Measurements from ENCODE around the gene EDIL3. TPM values are rescaled to one million over a fixed set of nuclear protein-coding genes. Genes with fewer than 3 reads are reported as not detected.
"Not testable (repeated sequence)": the region's sequence is repeated elsewhere in the genome, so short reads cannot be mapped to it uniquely, and the experiment has no call there.

The EDIL3 gene
- total RNA-seq, 1 experiment from 2014 or later: 109 TPM

GRCh38 chr5:84184857-84185256 is 199.8 kb downstream of the EDIL3 start:
- no peak for DNase-seq (ENCODE audit: low read depth)

- DNase-seq (ENCODE audit: low read depth): peak; percentile 15
These were observed 203.6 kb downstream of the EDIL3 start for GRCh38 chr5:84181093-84181492.

GRCh38 chr5:84168841-84169240 is 215.8 kb downstream of the EDIL3 start:
- DNase-seq (ENCODE audit: low read depth): no peak

GRCh38 chr5:84163671-84164070 is 221.0 kb downstream of the EDIL3 start:
- DNase-seq (ENCODE audit: low read depth): no peak

- DNase-seq (ENCODE audit: low read depth): no peak
These were observed 222.0 kb downstream of the EDIL3 start for GRCh38 chr5:84162695-84163094.

DNA sequence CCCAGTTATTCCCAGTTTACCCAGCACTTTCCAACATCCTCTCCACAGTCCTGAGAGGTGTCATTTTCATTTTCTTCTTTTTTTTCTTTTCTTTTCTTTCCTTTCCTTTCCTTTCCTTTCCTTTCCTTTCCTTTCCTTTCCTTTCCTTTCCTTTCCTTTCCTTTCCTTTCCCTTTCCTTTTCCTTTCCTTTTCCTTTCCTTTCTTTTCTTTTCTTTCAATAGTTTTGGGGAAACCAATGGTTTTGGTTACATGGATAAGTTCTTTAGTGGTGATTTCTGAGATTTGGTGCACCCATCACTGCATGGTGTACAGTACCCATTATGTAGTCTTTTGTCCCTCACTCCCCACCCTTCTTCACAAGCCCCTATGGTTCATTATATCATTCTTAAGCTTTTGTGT is 224.0 kb downstream of the EDIL3 start:
- DNase-seq (ENCODE audit: low read depth): not testable (repeated sequence)

DNA sequence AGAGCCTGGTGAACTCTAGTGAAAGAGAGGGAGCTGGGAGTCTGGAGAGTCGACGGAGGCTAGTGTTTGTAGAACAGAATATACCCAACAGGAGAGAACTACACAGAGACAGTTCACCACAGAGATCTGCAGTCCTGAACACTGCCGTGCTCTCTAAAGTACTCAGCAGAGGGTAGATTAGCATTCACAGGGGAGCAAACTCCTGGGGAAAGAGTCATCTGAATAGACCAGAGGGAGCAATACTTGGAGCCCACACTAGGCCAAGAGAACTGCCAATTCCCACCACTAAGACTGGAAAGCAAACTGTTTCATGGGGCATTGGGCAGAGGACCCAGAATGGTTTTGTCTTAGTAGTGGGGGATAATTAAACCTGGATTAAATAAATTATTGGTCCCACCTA is 235.6 kb downstream of the EDIL3 start:
- DNase-seq (ENCODE audit: low read depth): no peak

- DNase-seq (ENCODE audit: low read depth): no peak
These were observed 236.0 kb downstream of the EDIL3 start for GRCh38 chr5:84148651-84149050.

DNA sequence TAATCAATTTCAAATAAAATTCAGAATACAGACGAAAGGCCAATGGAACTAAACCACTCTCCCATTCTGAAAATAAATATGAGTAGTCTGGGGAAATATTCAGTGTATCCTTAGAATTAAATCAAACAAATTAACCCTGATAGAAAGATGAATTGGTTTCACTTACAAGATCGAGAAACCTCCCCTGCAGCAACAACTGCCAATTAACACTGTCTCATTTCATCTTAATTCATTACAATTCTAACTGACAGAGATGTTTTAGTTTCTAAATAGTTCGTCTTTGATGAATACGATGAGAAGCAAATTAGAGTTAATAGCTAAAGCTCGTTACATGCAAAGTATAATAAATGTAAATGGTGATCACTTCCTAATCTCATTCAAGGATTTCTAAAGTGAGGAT is 247.1 kb downstream of the EDIL3 start:
- DNase-seq (ENCODE audit: low read depth): no peak

DNA sequence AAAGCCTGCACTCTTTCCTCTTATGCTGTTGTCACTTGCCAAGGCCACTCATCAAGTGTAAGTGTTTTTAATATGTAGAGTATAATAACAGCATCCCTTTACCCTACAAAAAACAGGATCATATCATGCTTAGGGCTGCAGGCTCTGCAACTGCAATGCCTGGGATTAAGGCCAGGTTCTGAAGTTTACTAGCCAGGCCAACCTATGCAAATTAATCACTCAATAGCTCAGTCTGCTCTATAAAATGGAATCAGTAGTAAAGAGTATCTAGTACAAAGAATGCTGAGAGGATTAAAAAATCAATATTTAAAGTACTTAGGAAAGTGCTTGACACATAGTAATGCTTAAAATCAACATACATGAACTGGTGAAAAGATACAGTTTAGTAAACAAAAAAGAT is 253.3 kb downstream of the EDIL3 start:
- no peak for DNase-seq (ENCODE audit: low read depth)

DNA sequence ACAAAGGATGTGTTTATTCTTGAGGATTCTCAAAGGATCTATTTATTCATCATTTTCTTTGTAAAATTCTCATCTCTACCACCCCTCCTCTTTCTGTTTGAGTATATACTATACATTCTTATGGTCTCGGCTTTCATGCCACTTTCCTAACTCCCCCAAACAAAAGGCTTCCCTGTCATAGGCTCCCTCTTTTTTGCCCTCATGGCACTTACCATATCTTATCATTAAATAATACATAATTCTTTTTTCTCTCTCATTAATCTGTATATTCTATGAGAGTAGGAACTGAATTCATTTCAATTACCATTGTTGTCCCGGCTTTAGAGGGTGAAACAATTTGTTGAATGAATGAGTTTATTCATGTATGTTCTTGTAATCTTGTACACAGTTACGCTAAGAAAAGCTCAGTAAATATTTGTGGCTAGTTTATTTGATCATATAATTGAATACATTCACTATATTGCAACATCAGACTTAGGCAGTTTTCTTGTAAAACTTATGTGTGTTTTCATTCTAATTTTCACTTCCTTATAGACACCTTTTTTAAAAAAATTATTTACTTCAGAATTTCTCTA is 254.6 kb downstream of the EDIL3 start:
- no peak for DNase-seq (ENCODE audit: low read depth)

- DNase-seq (ENCODE audit: low read depth): no peak
These were observed 259.5 kb downstream of the EDIL3 start for GRCh38 chr5:84125216-84125615.

GRCh38 chr5:84119252-84119651 is 265.4 kb downstream of the EDIL3 start:
- peak; percentile 25 for DNase-seq (ENCODE audit: low read depth)

DNA sequence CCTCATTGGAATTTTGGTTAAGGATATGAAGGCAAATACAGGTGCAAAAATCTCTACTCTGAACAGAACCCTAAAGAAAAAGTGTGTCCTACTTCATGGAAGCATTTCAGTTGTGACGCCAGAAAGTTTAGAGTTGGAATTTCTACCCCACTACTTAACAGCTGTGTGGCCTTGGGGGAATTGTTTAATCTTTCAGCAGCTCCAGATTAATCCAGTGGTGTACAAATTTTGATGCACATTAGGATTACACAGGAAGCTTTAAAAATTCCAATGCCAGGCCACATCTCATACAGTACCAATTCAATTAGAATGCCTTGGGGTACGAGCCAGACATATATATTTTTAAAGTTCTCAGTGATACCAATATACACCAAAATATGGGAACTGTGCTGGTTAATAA is 266.1 kb downstream of the EDIL3 start:
- no peak for DNase-seq (ENCODE audit: low read depth)

GRCh38 chr5:84115727-84116126 is 269.0 kb downstream of the EDIL3 start:
- DNase-seq (ENCODE audit: low read depth): no peak

DNA sequence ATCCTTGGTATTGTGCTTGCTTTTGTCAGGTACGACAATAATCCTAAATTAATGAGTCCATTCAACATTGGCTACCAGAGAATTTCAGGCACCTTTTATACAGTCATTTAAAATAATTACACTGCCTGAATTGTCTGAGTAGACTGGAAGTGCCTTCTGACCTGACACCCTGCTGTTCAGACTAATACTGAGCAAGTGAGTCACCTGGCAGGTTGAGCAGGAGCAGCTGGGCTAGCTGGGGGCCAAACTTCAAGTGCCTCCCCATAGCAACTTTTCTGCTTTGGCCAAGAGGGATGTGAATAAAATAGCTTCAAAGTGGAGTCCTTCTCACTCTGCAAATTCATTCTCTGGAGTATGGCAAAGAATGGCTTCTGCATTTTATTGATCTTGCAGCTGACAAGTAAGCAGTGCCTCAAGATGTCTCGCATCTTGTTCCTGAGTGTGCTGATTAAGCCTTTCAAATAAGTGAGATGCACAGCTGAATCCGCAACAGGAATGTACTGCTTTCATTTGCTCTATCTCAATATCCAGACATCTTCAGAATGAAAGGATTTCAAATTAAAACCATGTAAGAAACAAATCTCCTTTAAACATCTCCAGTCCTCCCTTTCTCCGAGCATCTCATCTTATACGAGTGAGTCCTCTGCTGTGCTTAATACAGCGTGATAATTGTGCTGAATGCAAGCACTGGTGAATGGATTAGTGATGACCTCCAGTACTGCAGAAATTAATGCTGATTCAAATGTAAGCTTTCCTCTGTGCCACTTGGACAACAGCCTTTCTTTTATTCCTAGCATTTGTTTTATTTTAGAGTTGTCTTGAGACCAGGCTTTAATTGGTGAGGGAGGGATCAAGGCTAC is 271.2 kb downstream of the EDIL3 start:
- DNase-seq (ENCODE audit: low read depth): peak; percentile 26

DNA sequence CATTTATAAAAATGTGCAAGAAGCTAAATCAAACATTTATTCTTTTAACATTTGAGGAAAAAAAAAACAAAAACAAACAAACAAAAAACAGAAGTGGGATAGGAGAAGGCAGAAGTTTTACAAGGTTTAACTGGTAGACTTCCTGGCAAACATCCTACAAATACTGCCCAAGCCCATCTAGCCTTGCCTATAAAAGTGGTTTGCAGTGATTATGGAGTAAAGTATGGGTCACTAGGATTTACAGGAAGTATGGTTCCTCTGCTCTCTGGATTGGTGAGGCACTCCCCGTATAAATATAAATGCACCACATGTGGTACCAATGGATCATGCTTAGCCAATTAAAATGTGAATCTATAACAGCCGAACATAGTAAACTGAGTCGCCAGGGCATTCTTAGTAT is 291.9 kb downstream of the EDIL3 start:
- peak; percentile 39 for DNase-seq (ENCODE audit: low read depth)

DNA sequence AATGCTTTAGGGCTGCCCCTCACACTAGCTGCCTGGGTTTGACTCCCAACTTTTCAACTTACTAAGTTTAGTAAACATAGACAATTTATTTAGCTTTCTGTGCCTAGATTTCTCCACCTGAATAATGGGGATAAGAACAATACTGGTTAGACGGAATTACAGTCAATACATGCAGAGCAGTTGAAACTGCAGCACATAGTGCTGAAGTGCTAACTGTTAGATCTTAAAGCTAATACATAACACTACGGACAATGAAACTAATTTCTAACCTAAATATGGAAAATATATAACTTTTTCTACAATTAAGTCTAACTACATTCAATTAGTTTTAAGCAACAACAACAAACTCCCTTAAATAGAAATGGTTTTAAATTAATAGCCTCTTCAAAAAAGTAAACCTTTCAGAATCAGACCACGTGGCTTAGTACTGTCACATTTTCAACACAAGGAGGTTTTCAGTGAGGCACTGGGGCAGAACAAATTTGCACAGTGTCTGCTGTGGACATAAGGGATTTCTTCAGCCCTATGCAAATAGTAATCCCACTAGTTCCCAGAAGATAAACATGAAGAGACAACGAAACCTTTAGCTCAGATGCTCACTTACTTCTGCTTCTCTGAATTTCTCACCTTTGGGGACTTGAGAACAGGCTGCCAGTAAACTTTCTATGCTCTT is 293.4 kb downstream of the EDIL3 start:
- DNase-seq (ENCODE audit: low read depth): no peak

DNA sequence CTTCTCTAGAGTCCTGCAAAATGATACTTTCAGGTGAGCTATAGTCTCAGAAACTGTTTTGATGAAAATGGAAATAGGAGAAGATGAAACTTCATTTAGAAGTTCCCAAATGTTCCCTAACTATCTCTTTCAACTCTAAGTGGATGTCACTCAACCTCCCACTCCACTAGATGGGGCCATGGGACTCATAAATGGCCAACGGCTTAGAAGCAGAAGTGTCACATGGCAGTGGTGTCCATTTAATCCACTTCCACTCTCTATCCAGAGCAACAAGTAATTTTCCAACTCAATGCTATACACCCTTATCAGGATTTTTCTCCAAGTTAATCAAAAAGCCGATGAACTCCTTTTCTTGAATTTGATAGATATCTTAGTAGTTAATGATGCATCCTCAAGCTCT is 295.7 kb downstream of the EDIL3 start:
- DNase-seq (ENCODE audit: low read depth): peak; percentile 46

- peak; percentile 7 for DNase-seq (ENCODE audit: low read depth)
These were observed 298.2 kb downstream of the EDIL3 start for GRCh38 chr5:84086511-84086910.

DNA sequence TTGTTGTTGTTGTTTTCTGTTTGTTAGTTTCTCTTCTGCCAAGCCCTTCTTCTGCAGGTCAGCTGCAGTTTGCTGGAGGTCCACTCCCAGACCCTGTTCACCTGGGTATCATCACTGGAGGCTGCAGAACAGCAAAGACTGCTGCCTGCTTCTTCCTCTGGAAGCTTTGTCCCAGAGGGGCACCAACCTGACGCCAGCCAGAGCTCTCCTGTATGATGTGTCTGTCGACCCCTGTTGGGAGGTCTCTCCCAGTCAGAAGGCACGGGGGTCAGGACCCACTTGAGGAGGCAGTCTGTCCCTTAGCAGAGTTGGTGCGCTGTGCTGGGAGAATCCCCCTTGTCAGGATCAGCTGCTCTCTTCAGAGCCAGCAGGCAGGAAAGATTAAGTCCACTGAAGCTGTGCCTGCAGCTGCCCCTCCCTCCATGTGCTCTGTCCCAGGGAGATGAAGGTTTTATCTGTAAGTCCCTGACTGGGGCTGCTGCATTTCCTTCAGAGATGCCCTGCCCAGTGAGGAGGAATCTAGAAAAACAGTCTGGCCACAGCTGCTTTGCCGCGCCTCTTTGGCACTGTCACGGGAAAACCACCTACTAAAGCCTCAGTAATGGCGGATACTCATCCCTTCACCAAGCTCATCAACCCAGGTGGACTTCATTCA is 299.2 kb downstream of the EDIL3 start:
- no peak for DNase-seq (ENCODE audit: low read depth)

GRCh38 chr5:84080908-84081307 is 303.8 kb downstream of the EDIL3 start:
- no peak for DNase-seq (ENCODE audit: low read depth)
